GM12878 (cell line): Measurements from ENCODE around the gene NXN. TPM values are rescaled to one million over a fixed set of nuclear protein-coding genes. Genes with fewer than 3 reads are reported as not detected.
A peak's percentile ranks its signal among the peaks of the same experiment; 100 is the strongest.

ENCODE experiments used
- ATAC-seq: fragments of 200-7000 bp; cut with Tn5 transposase; 3 replicates; pipeline ENCODE4 v1.9.1; 2020; ENCODE audit warnings: mild to moderate bottlenecking, moderate library complexity
- BruUV-seq: library from RNA; stranded (reverse); fragments of 400-500 nt; replicated peaks from 2 replicates; lab custom pipeline; 2021; lab: Mats Ljungman, UMichigan
- CTCF ChIA-PET: fragments of 300-600 bp; sonication (Branson Sonifier 250); formaldehyde crosslinking; extraction: SDS; loops from one replicate; lab custom pipeline; 2021; ENCODE audit warnings: inconsistent platforms; lab: Yijun Ruan, JAX
- POLR2A ChIA-PET: fragments of 350-600 bp; formaldehyde crosslinking; extraction: SDS; loops from one replicate; lab custom pipeline; 2021; ENCODE audit warnings: inconsistent platforms; lab: Charles Lee
- RAD21 ChIA-PET: fragments of 300-600 bp; sonication (Branson Sonifier 250); formaldehyde crosslinking; loops from one replicate; lab custom pipeline; 2023; ENCODE audit warnings: antibody characterized with exemption; ENCODE audit not compliant: unreplicated experiment; lab: Charles Lee
- SMC1A ChIA-PET: fragments of 300-600 bp; sonication (Branson Sonifier 250); formaldehyde crosslinking; loops from one replicate; lab custom pipeline; 2023; ENCODE audit not compliant: unreplicated experiment, uncharacterized antibody; lab: Charles Lee
- DNase-seq: peaks from one replicate; pipeline ENCODE4 v3.0.0-alpha.2; 2011; ENCODE audit warnings: low read depth, low spot score
- FAIRE-seq: peaks from 3 replicates; lab custom pipeline; 2011; peaks lifted over from hg19 to GRCh38; lab: Jason Lieb, UNC
- H2AFZ ChIP-seq: 2 replicates; pipeline ENCODE4 v1.6.0; 2011; ENCODE audit warnings: low read depth, low read length, control low read depth; ENCODE audit not compliant: control insufficient read depth
- H3K27ac ChIP-seq: 2 replicates; pipeline ENCODE4 v1.5.1; 2011; ENCODE audit warnings: control low read depth; ENCODE audit not compliant: control insufficient read depth, insufficient read depth
- H3K27me3 ChIP-seq, 2 experiments: replicated peaks in 1 of 2; 2 replicates each; pipeline versions ENCODE4 v1.6.0 to v1.6.1; 2011; ENCODE audit warnings: low read length in 1 of 2; ENCODE audit not compliant: control insufficient read depth in 2 of 2, insufficient read depth in 2 of 2
- H3K36me3 ChIP-seq, 2 experiments: 2 replicates each; pipeline ENCODE4 v1.5.1; 2011; ENCODE audit warnings: low read length in 1 of 2; ENCODE audit not compliant: control insufficient read depth in 2 of 2, insufficient read depth in 2 of 2
- H3K4me1 ChIP-seq: 2 replicates; pipeline ENCODE4 v1.6.1; 2011; ENCODE audit warnings: mild to moderate bottlenecking, low read length, moderate library complexity, mixed read lengths; ENCODE audit not compliant: control insufficient read depth, insufficient read depth
- H3K4me2 ChIP-seq: 2 replicates; pipeline ENCODE4 v1.6.0; 2011; ENCODE audit warnings: control low read depth; ENCODE audit not compliant: control insufficient read depth, insufficient read depth
- H3K4me3 ChIP-seq: fragments of 200-600 bp; sonication (generic); 2 replicates; pipeline ENCODE4 v1.5.1; 2016
- H3K79me2 ChIP-seq: 2 replicates; pipeline ENCODE4 v1.6.0; 2011; ENCODE audit warnings: low read length; ENCODE audit not compliant: control insufficient read depth, insufficient read depth
- H3K9ac ChIP-seq: 2 replicates; pipeline ENCODE4 v1.8.0; 2011; ENCODE audit warnings: low read length, control low read depth, mixed read lengths; ENCODE audit not compliant: control insufficient read depth, insufficient read depth
- H3K9me3 ChIP-seq: replicated peaks from 3 replicates; pipeline ENCODE4 v1.5.1; 2011; ENCODE audit warnings: mild to moderate bottlenecking, low read length; ENCODE audit not compliant: control insufficient read depth, insufficient read depth
- H4K20me1 ChIP-seq: 2 replicates; pipeline ENCODE4 v1.6.0; 2011; ENCODE audit not compliant: control insufficient read depth, insufficient read depth
- EP300 ChIP-seq, 2 experiments: fragments of 150-350 bp in 1 of 2; IDR thresholded peaks; 2 replicates each; pipeline ENCODE4 v1.6.1; 2011 to 2012; ENCODE audit warnings: low read depth in 2 of 2, low read length in 2 of 2, borderline replicate concordance in 1 of 2, improper control_type of control experiment in 1 of 2, inconsistent platforms in 1 of 2; ENCODE audit not compliant: control insufficient read depth in 1 of 2
- FOS ChIP-seq: IDR thresholded peaks from 3 replicates; pipeline ENCODE4 v1.6.1; 2011; ENCODE audit warnings: borderline replicate concordance; ENCODE audit not compliant: insufficient read length; ENCODE audit errors: extremely low read depth
- FOXK2 ChIP-seq: fragments of 450-650 bp; IDR thresholded peaks from 2 replicates; pipeline ENCODE4 v1.6.1; 2017; ENCODE audit warnings: mild to moderate bottlenecking, moderate library complexity
- HSF1 ChIP-seq: fragments of 150-350 bp; IDR thresholded peaks from 2 replicates; pipeline ENCODE4 v1.6.1; 2014; ENCODE audit warnings: mild to moderate bottlenecking, low read depth, low read length
- NKRF ChIP-seq: fragments of 450-650 bp; conservative IDR thresholded peaks from 2 replicates; pipeline ENCODE4 v1.6.1; 2017; ENCODE audit warnings: mild to moderate bottlenecking, moderate library complexity
- NR2C1 ChIP-seq: fragments of 450-650 bp; IDR thresholded peaks from 2 replicates; pipeline ENCODE4 v1.6.1; 2017; ENCODE audit warnings: antibody characterized with exemption, mild to moderate bottlenecking, moderate library complexity
- POLR2A ChIP-seq: IDR thresholded peaks from 2 replicates; pipeline ENCODE4 v1.6.1; 2011; ENCODE audit warnings: low read depth, mild to moderate bottlenecking, low read length
- REST ChIP-seq: IDR thresholded peaks from 2 replicates; pipeline ENCODE4 v1.6.1; 2012; ENCODE audit warnings: mild to moderate bottlenecking, low read depth, low read length
- SP1 ChIP-seq: IDR thresholded peaks from one replicate; pipeline ENCODE4 v1.6.1; 2011; ENCODE audit warnings: low read depth, low read length
- WGBS: methylation state at CpG from one replicate; pipeline ENCODE4 v1.1.6; 2016; ENCODE audit warnings: low lambda C conversion rate; ENCODE audit not compliant: insufficient replicate concordance, insufficient coverage; ENCODE audit errors: missing lambda C conversion rate; 5-methylcytosine and 5-hydroxymethylcytosine counted together
- in situ Hi-C: fragments of 300-500 bp; cut with MboI; formaldehyde crosslinking; loops from 9 replicates; pipeline ENCODE4 v1.14.3; 2018; ENCODE audit warnings: mixed read lengths
- intact Hi-C: fragments of 100-400 bp; cut with micrococcal nuclease; formaldehyde crosslinking; loops from one replicate; pipeline ENCODE4 v1.14.2; 2022; ENCODE audit not compliant: unreplicated experiment
- polyA plus RNA-seq, 11 experiments: library from polyadenylated mRNA; depleted of rRNA in 4 of 11; unstranded in 6 of 11; stranded (reverse) in 5 of 11; fragments of >200 nt; fragmentation: Nextera tagmentation in 4 of 11; fragmentation: Illumina TruSeq in 1 of 11; extraction: Ambion mirVana in 4 of 11; extraction: Trizol in 1 of 11; gene quantifications; 1 replicate in 1 of 11; 2 replicates in 10 of 11; pipeline versions ENCODE4 v1.2.1 to v1.2.3, GENCODE V29; 2011 to 2016; ENCODE audit warnings: inconsistent platforms in 2 of 11, missing spikeins in 2 of 11, low read depth in 1 of 11
- total RNA-seq, 4 experiments: library from RNA; depleted of rRNA in 3 of 4; stranded (reverse); fragments of >200 nt in 3 of 4; fragmentation: Illumina TruSeq in 1 of 4; extraction: Trizol in 1 of 4; gene quantifications; 2 replicates each; pipeline versions ENCODE4 v1.2.1 to v1.2.3, GENCODE V29; 2013 to 2021

The NXN gene
- total and polyA plus RNA-seq, 10 of the 15 experiments (the other 5 are each of a cell fraction or from before 2014, with no cell fraction given): 0.04 to 1.2 (median 0.30) TPM

GRCh38 chr17:1002771-1003555, 23.4 kb upstream of the NXN start:
- Histone ChIP-seq H3K27ac (no peak overlapping the region), H3K9me3 (no peaks in the 10 kb centered on the region), H3K36me3 (peaks cover 21 to 35% of the 10 kb centered on the region in 2 experiments), H3K9ac (no peak overlapping the region), H3K4me3 (no peak overlapping the region), H4K20me1 (no peaks in the 10 kb centered on the region), H3K27me3 (no peaks in the 10 kb centered on the region), H2AFZ (no peak overlapping the region), H3K79me2 (peaks cover 6% of the 10 kb centered on the region), H3K4me2 (no peak overlapping the region), H3K4me1 (peaks cover 5% of the 10 kb centered on the region; the same call in 1 of the 2 replicates)
- FAIRE-seq: no peak
- no TSS peak for BruUV-seq
- ChIA-PET SMC1A (no interaction called here), CTCF (no interaction called here), POLR2A (no interaction called here), RAD21 (no interaction called here)
- intact Hi-C loops (no loop called here), in situ Hi-C loops (no loop called here)
- DNase-seq: no peak
- WGBS: 79% methylated on average over 19 of the region's 19 CpGs
- no peak for ATAC-seq
- TF ChIP-seq EP300 (IDR thresholded peaks at IDR 0.05; ENCODE audit: borderline replicate concordance in 1 of 2, control insufficient read depth in 1 of 2, low read depth in 2 of 2, low read length in 2 of 2) (no peak), POLR2A (0 out of 2 replicates have a peak, but pooled peaks have one; percentile 27)

- in situ Hi-C loops (no loop called here), intact Hi-C loops (no loop called here)
- Histone ChIP-seq H3K27ac (no peak overlapping the region), H3K79me2 (peaks cover 11% of the 10 kb centered on the region), H3K9ac (no peak overlapping the region), H2AFZ (no peak overlapping the region), H3K36me3 (peaks cover 21 to 32% of the 10 kb centered on the region in 2 experiments), H3K4me2 (no peak overlapping the region), H3K4me1 (peaks cover 6% of the 10 kb centered on the region; the same call in 1 of the 2 replicates), H3K9me3 (no peaks in the 10 kb centered on the region), H3K27me3 (no peaks in the 10 kb centered on the region), H4K20me1 (no peaks in the 10 kb centered on the region), H3K4me3 (no peak overlapping the region)
- DNase-seq (no peak), ATAC-seq (no peak), FAIRE-seq (no peak)
- ChIA-PET SMC1A (no interaction called here), RAD21 (no interaction called here), CTCF (no interaction called here), POLR2A (interaction anchor here (0.6 kb wide), 1 partner anchor 199 kb away, joined by 4 read pairs; no protein-coding TSS in a partner anchor)
- no peak for TF ChIP-seq SP1
- no peak for TF ChIP-seq HSF1
- no peak for TF ChIP-seq NKRF
- no peak for TF ChIP-seq NR2C1
- no peak for TF ChIP-seq FOS
- TF ChIP-seq REST: no peak
- TF ChIP-seq FOXK2: no peak
- no TSS peak for BruUV-seq
- WGBS: 69% methylated on average over 4 of the region's 4 CpGs
These were observed 22.8 kb upstream of the NXN start for GRCh38 chr17:1002412-1002753.
